B cell (primary cell): ENCODE data around the gene TCF7L2. TPM values are rescaled to one million over a fixed set of nuclear protein-coding genes. Genes with fewer than 3 reads are reported as not detected.

ENCODE experiments used
- ATAC-seq: fragments of 200-7000 bp; cut with Tn5 transposase; one replicate; pipeline ENCODE4 v1.10.0; 2021; ENCODE audit warnings: low read depth, mild to moderate bottlenecking, moderate number of reproducible peaks, moderate library complexity
- CTCF ChIA-PET: fragments of 350-600 bp; sonication (Branson Sonifier 250); formaldehyde crosslinking; loops from one replicate; lab custom pipeline; 2021; ENCODE audit warnings: antibody characterized with exemption, inconsistent platforms; lab: Charles Lee
- POLR2A ChIA-PET: fragments of 350-600 bp; sonication (Branson Sonifier 250); formaldehyde crosslinking; loops from one replicate; lab custom pipeline; 2021; ENCODE audit warnings: antibody characterized with exemption; lab: Charles Lee
- DNase-seq: peaks from one replicate; pipeline ENCODE4 v3.0.0; 2013
- H2AFZ ChIP-seq: 2 replicates; pipeline ENCODE4 v1.6.1; 2012; ENCODE audit warnings: mild to moderate bottlenecking, low read depth, low read length; ENCODE audit not compliant: insufficient read depth, poor library complexity, severe bottlenecking
- H3K27ac ChIP-seq, 2 donors: 1 replicate in 1 of 2; 2 replicates in 1 of 2; pipeline ENCODE4 v1.5.1; 2012 to 2013; ENCODE audit warnings: low read length in 2 of 2, mild to moderate bottlenecking in 2 of 2, moderate library complexity in 1 of 2
- H3K27me3 ChIP-seq, 4 experiments: fragments of 200-600 bp in 1 of 4; sonication (generic) in 1 of 4; replicated peaks in 1 of 4; 1 replicate in 2 of 4; 2 replicates in 2 of 4; pipeline versions ENCODE4 v1.6.1 to v1.7.0; 2013 to 2016; ENCODE audit warnings: low read length in 3 of 4, mild to moderate bottlenecking in 2 of 4, mixed read lengths in 1 of 4, moderate library complexity in 1 of 4; ENCODE audit not compliant: insufficient read depth in 4 of 4, control insufficient read depth in 3 of 4; ENCODE audit errors: control extremely low read depth in 1 of 4
- H3K36me3 ChIP-seq, 2 experiments: replicated peaks in 1 of 2; 1 replicate in 1 of 2; 2 replicates in 1 of 2; pipeline versions ENCODE4 v1.6.1 to v1.7.1; 2013; ENCODE audit warnings: low read length in 1 of 2; ENCODE audit not compliant: insufficient read depth in 2 of 2, control insufficient read depth in 1 of 2; ENCODE audit errors: control extremely low read depth in 1 of 2, extremely low read depth in 1 of 2
- H3K4me1 ChIP-seq, 2 donors: fragments of 200-600 bp in 1 of 2; sonication (generic) in 1 of 2; 1 replicate in 1 of 2; 2 replicates in 1 of 2; pipeline versions ENCODE4 v1.5.1 to v1.6.1; 2013 to 2017; ENCODE audit warnings: low read length in 2 of 2; ENCODE audit not compliant: control insufficient read depth in 2 of 2, insufficient read depth in 2 of 2
- H3K4me2 ChIP-seq: replicated peaks from 2 replicates; pipeline ENCODE3; 2012; ENCODE audit warnings: mild to moderate bottlenecking, low read depth, low read length; ENCODE audit not compliant: poor library complexity, severe bottlenecking
- H3K4me3 ChIP-seq, 5 experiments: fragments of 200-600 bp in 1 of 5; sonication (generic) in 1 of 5; 1 replicate in 3 of 5; 2 replicates in 2 of 5; pipeline versions ENCODE4 v1.5.1 to v1.7.0; 2011 to 2016; ENCODE audit warnings: low read length in 4 of 5, mild to moderate bottlenecking in 4 of 5, low read depth in 2 of 5, control low read depth in 1 of 5, moderate library complexity in 1 of 5; ENCODE audit not compliant: insufficient read depth in 1 of 5; ENCODE audit errors: control extremely low read depth in 1 of 5, extremely low read depth in 1 of 5
- H3K79me2 ChIP-seq: fragments of 200-600 bp; sonication (generic); one replicate; pipeline ENCODE4 v1.6.0; 2016; ENCODE audit warnings: low read length; ENCODE audit not compliant: control insufficient read depth, insufficient read depth
- H3K9ac ChIP-seq: fragments of 200-600 bp; sonication (generic); 2 replicates; pipeline ENCODE4 v1.6.1; 2017; ENCODE audit warnings: mild to moderate bottlenecking, low read length, moderate library complexity
- H3K9me3 ChIP-seq, 3 donors: one replicate each; pipeline versions ENCODE4 v1.6.1 to v1.7.1; 2013; ENCODE audit warnings: low read length in 2 of 3; ENCODE audit not compliant: control insufficient read depth in 2 of 3, insufficient read depth in 1 of 3; ENCODE audit errors: control extremely low read depth in 1 of 3
- H4K20me1 ChIP-seq: 2 replicates; pipeline ENCODE4 v1.6.0; 2012; ENCODE audit warnings: mild to moderate bottlenecking, low read length; ENCODE audit not compliant: insufficient read depth, control insufficient read depth, poor library complexity, severe bottlenecking
- H3K27ac Mint-ChIP-seq: one replicate; pipeline ENCODE4 v1.8.0; 2021; ENCODE audit warnings: mixed read lengths
- H3K27me3 Mint-ChIP-seq: one replicate; pipeline ENCODE4 v1.8.0; 2021; ENCODE audit warnings: mixed read lengths
- H3K4me1 Mint-ChIP-seq: one replicate; pipeline ENCODE4 v1.8.0; 2021; ENCODE audit warnings: mixed read lengths
- H3K4me3 Mint-ChIP-seq: one replicate; pipeline ENCODE4 v1.8.0; 2021; ENCODE audit warnings: mixed read lengths
- H3K9me3 Mint-ChIP-seq: one replicate; pipeline ENCODE4 v1.8.0; 2022; ENCODE audit warnings: mixed read lengths; ENCODE audit not compliant: insufficient read depth
- EZH2 ChIP-seq: IDR thresholded peaks from 2 replicates; pipeline ENCODE4 v1.6.1; 2012; ENCODE audit warnings: borderline replicate concordance, low read depth, mild to moderate bottlenecking, moderate library complexity, low read length; ENCODE audit not compliant: insufficient read depth, poor library complexity, severe bottlenecking
- WGBS: methylation state at CpG from one replicate; pipeline ENCODE4 v1.1.5; 2013; ENCODE audit warnings: missing lambda C conversion rate; ENCODE audit not compliant: insufficient coverage; 5-methylcytosine and 5-hydroxymethylcytosine counted together
- intact Hi-C: fragments of 100-400 bp; cut with micrococcal nuclease; formaldehyde crosslinking; loops from one replicate; pipeline ENCODE4 v1.10.0; 2022
- polyA plus RNA-seq: library from polyadenylated mRNA; depleted of rRNA; stranded (reverse); fragments of >200 nt; gene quantifications from 2 replicates; pipeline ENCODE4 v1.2.3, GENCODE V29; 2012
- total RNA-seq, 2 donors: library from RNA; stranded (reverse); fragments of 120-200 nt in 1 of 2; gene quantifications; 1 replicate in 1 of 2; 2 replicates in 1 of 2; pipeline versions ENCODE4 v1.2.3 to v1.2.4, GENCODE V29; 2013 to 2022
- TF ChIP-seq, protein P1 (sequence below): fragments of 200-600 bp; IDR thresholded peaks from one replicate; pipeline ENCODE4 v1.8.0; 2022; ENCODE audit warnings: antibody characterized with exemption, mild to moderate bottlenecking

Gene TCF7L2
- total and polyA plus RNA-seq, 2 donors (not counting 1 experiment from before 2014, with no cell fraction given): 0.48 to 1.1 TPM

DNA sequence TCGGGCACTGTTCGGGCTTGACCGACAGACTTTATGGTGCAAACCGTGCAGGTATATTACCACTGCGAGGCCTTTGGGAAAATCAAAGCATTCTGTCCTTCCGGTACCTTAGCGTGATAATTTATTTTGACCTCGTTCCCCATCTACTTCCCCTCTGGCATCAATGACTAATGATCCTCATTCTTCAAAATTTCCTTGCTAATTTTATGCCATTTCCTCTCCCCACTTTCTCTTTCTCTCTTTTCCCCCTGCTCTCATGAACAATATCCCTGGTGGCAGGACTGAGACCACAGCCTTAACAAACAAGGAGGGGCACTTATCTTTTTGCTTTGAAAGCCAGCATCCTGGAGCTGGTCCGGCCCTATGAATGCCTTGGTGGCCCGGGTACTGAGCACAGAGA lies 210.6 kb downstream of the TCF7L2 start:
- H3K27ac ChIP-seq: no peak overlapping the region
- H3K4me3 Mint-ChIP-seq: no peak overlapping the region

DNA sequence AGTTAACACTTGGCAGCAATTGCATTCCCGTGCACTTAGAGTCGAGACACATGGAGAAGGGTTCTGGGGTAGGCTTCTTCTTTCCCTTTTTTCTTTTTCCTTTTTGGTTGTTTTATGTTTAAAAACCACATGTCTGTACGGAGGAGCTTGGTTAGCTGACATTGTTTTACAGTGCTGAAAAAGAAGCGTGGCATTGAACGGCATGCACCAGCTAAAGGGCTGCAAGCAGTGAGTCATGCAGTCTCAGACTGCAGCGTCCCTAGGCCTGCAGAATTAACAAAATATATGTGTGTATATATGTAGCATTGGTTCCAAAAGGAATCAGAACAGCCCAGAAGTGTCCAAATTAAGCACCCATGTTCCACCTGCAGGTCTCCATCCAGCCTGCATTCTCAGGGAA lies 211.0 kb downstream of the TCF7L2 start:
- Mint-ChIP-seq H3K27ac (no peak overlapping the region), H3K9me3 (no peaks in the 10 kb centered on the region), H3K4me1 (no peaks in the 10 kb centered on the region), H3K27me3 (peaks cover 18% of the 10 kb centered on the region), H3K4me3 (no peak overlapping the region)
- Histone ChIP-seq H3K79me2 (no peaks in the 10 kb centered on the region), H3K27ac (no peak overlapping the region), H4K20me1 (no peaks in the 10 kb centered on the region), H3K27me3 (no peaks in the 10 kb centered on the region), H3K9me3 (no peaks in the 10 kb centered on the region), H3K4me2 (no peak overlapping the region), H3K36me3 (no peaks in the 10 kb centered on the region), H3K4me1 (no peaks in the 10 kb centered on the region), H2AFZ (no peak overlapping the region), H3K4me3 (no peak overlapping the region), H3K9ac (no peak overlapping the region)
- ChIA-PET POLR2A (no interaction called here), CTCF (no interaction called here)
- intact Hi-C loops: no loop called here
- DNase-seq (no peak), ATAC-seq (no peak)
- WGBS: 93% methylated on average over 5 of the region's 6 CpGs
- TF ChIP-seq, protein P1, sequence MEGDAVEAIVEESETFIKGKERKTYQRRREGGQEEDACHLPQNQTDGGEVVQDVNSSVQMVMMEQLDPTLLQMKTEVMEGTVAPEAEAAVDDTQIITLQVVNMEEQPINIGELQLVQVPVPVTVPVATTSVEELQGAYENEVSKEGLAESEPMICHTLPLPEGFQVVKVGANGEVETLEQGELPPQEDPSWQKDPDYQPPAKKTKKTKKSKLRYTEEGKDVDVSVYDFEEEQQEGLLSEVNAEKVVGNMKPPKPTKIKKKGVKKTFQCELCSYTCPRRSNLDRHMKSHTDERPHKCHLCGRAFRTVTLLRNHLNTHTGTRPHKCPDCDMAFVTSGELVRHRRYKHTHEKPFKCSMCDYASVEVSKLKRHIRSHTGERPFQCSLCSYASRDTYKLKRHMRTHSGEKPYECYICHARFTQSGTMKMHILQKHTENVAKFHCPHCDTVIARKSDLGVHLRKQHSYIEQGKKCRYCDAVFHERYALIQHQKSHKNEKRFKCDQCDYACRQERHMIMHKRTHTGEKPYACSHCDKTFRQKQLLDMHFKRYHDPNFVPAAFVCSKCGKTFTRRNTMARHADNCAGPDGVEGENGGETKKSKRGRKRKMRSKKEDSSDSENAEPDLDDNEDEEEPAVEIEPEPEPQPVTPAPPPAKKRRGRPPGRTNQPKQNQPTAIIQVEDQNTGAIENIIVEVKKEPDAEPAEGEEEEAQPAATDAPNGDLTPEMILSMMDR: no peak
- no peak for TF ChIP-seq EZH2

More for the DNA sequence above, 210.6 kb downstream of the TCF7L2 start:
- intact Hi-C loops: no loop called here
- peaks cover 18% of the 10 kb centered on the region for H3K27me3 Mint-ChIP-seq
- no peak overlapping the region for H3K27ac Mint-ChIP-seq
- H3K36me3 ChIP-seq: no peaks in the 10 kb centered on the region
- DNase-seq: no peak
- no peaks in the 10 kb centered on the region for H3K4me1 Mint-ChIP-seq
- 97% methylated on average over 10 of the region's 10 CpGs for WGBS
- no peaks in the 10 kb centered on the region for H3K9me3 Mint-ChIP-seq
- H3K27me3 ChIP-seq: no peaks in the 10 kb centered on the region
- H3K4me1 ChIP-seq: no peaks in the 10 kb centered on the region
- ChIA-PET POLR2A (no interaction called here), CTCF (no interaction called here)
- no peak overlapping the region for H2AFZ ChIP-seq
- no peak overlapping the region for H3K4me3 ChIP-seq
- ATAC-seq: no peak
- H3K9me3 ChIP-seq: no peaks in the 10 kb centered on the region
- TF ChIP-seq EZH2: no peak
- TF ChIP-seq, protein P1: no peak
- H3K79me2 ChIP-seq: no peaks in the 10 kb centered on the region
- no peak overlapping the region for H3K9ac ChIP-seq
- H4K20me1 ChIP-seq: no peaks in the 10 kb centered on the region
- no peak overlapping the region for H3K4me2 ChIP-seq
